D721Med (cell line): Measurements from ENCODE around the gene CPA2.

Source experiments
- DNase-seq: peaks from one replicate; pipeline ENCODE4 v3.0.0; 2011; ENCODE audit warnings: low spot score; ENCODE audit not compliant: insufficient read length
- FAIRE-seq: peaks from 2 replicates; lab custom pipeline; 2011; peaks lifted over from hg19 to GRCh38; lab: Jason Lieb, UNC
- CTCF ChIP-seq: IDR thresholded peaks from 2 replicates; pipeline ENCODE4 v1.5.1; 2012; ENCODE audit warnings: mild to moderate bottlenecking, control low read depth; ENCODE audit not compliant: insufficient read depth; ENCODE audit errors: missing control alignments

Gene CPA2

DNA sequence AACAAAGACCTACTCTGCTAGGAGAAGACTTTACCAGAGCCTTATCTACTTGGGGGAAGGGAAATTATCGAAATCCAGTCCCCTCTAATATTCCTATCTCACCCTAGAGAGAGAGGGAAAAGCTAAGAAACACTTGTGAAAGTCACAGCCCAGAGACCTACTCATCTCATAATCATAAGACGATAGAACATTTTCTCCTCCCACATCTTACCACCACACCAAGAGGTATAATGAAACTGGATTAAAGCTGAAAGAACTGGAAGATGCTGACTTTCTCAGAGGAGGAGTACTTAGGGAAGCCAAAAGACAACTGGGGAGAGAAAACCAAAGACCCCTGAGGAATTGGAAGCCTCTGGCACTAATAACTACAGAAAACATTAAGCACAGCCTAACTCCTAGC is 67.2 kb downstream of the CPA2 start:
- no peak for TF ChIP-seq CTCF
- no peak for DNase-seq
- FAIRE-seq = no peak

- FAIRE-seq (no peak), DNase-seq (no peak)
- TF ChIP-seq CTCF = no peak
Observed at GRCh38 chr7:130334274-130334673, 67.6 kb downstream of the CPA2 start.

DNA sequence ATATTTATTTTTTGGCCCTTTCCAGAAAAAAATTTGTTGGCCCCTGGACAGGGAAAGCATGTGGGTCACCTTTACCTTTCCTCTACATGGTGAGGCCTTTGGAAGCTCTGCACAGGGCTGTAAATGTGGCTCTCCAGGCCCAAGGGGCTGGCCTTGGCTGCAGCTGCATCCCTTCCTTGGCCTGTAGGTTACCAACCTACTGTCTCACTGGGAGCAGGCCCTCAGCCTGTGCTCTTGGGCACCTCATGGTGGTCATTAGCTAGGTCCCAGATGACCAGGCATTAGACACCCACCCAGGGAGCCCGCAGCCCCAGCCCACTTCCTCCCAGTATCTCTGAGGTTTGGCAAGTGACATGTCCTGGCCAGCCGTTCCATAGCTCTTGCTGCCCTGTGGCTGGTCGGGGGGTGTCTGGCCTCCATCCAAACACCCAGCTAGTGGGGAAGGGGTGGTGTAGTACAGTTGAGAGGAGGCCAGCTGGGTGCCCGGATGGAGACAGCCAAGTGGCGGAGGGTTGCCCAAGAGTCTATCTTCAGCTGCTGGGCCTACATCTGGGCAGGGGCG is 70.8 kb downstream of the CPA2 start:
- no peak for FAIRE-seq
- no peak for DNase-seq
- no peak for TF ChIP-seq CTCF

- TF ChIP-seq CTCF = no peak
- FAIRE-seq = no peak
- DNase-seq = no peak
Observed at GRCh38 chr7:130338233-130338632, 71.6 kb downstream of the CPA2 start.
